ENCODE measurements around the gene IFT88.

DNA sequence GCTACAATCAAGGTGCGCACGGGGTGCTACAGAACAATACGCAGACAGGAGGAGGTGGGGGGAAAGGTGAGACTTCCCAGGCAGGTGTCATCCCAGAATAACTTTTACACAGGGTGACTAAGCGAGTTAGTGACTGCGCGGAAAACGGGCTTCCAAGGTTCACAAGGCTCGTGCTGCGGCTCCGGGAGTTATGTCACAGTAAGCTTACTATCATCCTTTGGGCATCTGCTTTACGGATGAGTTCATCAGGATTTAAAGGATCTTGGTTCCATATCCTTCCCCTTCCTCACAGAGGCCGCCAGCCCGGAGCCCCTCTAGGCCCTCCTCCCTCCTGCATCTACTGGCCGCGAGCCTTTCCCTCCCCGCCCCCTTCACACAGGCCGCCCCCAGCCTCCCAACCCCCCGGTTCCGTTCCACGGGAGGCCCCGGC, 474 bp upstream of the IFT88 start:
- no peak for TF ChIP-seq MXI1 (conservative IDR thresholded peaks at IDR 0.05; ENCODE audit: poor library complexity, severe bottlenecking)
- TF ChIP-seq, protein P1, sequence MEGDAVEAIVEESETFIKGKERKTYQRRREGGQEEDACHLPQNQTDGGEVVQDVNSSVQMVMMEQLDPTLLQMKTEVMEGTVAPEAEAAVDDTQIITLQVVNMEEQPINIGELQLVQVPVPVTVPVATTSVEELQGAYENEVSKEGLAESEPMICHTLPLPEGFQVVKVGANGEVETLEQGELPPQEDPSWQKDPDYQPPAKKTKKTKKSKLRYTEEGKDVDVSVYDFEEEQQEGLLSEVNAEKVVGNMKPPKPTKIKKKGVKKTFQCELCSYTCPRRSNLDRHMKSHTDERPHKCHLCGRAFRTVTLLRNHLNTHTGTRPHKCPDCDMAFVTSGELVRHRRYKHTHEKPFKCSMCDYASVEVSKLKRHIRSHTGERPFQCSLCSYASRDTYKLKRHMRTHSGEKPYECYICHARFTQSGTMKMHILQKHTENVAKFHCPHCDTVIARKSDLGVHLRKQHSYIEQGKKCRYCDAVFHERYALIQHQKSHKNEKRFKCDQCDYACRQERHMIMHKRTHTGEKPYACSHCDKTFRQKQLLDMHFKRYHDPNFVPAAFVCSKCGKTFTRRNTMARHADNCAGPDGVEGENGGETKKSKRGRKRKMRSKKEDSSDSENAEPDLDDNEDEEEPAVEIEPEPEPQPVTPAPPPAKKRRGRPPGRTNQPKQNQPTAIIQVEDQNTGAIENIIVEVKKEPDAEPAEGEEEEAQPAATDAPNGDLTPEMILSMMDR (IDR thresholded peaks at IDR 0.05; ENCODE audit: poor library complexity, severe bottlenecking): no peak
- no peak for TF ChIP-seq EZH2 (IDR thresholded peaks at IDR 0.05; ENCODE audit: borderline replicate concordance, insufficient read depth, low read length, poor library complexity, severe bottlenecking)
- TF ChIP-seq TAF1 (IDR thresholded peaks at IDR 0.05; ENCODE audit: low read depth): no peak
